Right lung (tissue), 10 donors: ENCODE measurements around the gene PTPRT. TPM values are rescaled to one million over a fixed set of nuclear protein-coding genes. Genes with fewer than 3 reads are reported as not detected.

Experiments
- DNase-seq, 2 donors: peaks; one replicate each; pipeline ENCODE4 v3.0.0-alpha.2; 2013
- long read RNA-seq, 8 donors: transcript quantifications; one replicate each; lab custom pipeline, GENCODE V29; 2026
- polyA plus RNA-seq, 5 donors: library from polyadenylated mRNA; unstranded; fragments of 120-200 nt; gene quantifications; one replicate each; pipeline versions ENCODE4 v1.2.1 to v1.2.3, GENCODE V29; 2013; ENCODE audit warnings: inconsistent platforms in 1 of 5, low replicate concordance in 1 of 5; ENCODE audit not compliant: insufficient read length in 5 of 5, insufficient read depth in 1 of 5

The PTPRT gene
- 1 to 10 TPM in 4 of 5 donors, under 1 TPM in 1; 0.27 to 2.7 (median 1.6) TPM for polyA plus RNA-seq
- long read RNA-seq, donor 1: 0 reads
- long read RNA-seq, donor 2: 0 reads
- long read RNA-seq, donor 3: 0 reads
- long read RNA-seq, donor 4: 0 reads
- long read RNA-seq, donor 5: 0 reads
- long read RNA-seq, donor 6: 0 reads
- long read RNA-seq, donor 7: 0 reads
- long read RNA-seq, donor 8: 0 reads

DNA sequence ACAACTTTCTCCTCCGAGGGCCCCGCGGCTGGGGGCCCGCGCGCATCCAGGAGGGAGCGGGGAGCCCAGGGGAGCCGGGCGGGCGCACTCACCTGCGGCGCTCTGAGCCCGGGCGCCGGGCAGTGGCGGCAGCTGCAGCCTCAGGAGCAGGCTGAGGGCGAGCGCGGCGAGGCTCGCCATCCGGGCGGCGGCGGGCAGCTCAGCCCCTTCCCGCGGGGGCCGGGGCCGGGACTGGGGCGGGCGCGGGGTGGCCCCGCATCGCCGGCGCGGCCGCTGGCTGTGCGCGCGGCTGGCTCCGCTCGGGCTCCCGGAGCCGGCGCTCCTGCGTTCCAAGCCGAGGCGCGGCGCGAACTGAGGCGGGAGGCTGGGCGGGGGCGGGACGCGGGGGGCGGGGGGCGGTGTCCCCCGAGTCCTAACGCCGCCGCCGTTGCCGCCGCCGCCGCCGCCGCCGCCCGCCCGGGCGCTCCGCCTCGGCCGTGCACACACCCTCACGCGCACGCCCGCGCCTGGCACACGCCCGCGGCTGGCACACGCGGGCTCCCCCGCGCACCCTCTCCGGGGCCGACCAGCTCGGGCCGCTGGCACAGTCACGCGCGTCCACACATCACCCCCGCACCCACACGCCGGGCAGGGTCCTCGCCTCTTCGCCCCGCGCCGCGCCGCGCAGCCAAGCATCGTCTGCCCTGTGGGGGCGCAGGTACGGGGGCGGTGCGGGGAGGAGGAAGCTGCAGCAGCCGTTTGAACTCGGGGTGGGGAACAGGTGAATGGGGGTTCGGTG is at the start of gene PTPRT:
Gene PTPRT (minus strand): TSS at position 353 of the 778 bp plus-strand sequence. CDS start 173 bp downstream, at position 180.
- no peak for DNase-seq

DNA sequence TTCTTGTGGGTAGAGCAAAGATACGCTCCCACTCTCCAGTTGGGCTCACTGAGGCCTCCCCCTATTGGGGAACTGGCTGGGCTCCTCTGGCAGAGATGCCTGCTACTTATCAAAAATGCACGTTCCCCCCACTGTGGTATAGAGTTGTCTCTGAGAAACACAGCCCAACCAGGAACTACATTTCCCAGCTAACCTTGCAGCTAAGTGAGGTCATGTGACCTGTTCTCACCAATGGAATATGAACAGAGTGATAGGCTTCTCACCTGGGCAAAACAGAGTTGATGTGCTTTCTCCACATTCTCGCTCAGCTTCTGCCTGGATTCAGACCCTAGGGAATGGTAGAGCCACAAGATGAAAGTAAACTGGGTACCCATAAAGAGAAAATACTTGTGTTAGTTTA is 49.1 kb upstream of the PTPRT start:
- DNase-seq: no peak

- DNase-seq: no peak
Measured at GRCh38 chr20:43238266-43238665, 48.6 kb upstream of the PTPRT start.

DNA sequence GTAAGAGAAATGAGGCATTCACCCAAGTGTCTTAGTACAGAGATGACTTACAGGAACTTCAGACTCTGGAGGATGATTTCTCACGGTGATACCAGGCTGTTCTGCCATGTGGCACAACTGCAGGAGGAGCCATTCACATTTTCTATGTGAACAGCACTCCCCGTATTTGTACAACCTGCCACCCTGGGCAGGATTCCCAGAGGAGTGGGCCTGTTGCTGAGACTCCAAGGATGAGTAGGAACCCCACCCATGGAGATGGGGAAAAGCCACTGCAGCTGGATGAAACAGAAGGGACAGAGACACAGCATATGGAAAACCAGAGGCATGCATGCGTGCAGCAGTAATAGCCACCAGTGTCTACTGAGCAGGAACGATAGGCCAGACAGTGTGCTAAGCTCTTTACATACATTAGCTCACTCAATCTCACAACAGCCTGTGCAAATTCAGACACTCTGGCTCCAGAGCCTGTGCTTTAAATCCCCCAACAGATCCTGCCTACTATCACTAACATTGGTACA is 48.0 kb upstream of the PTPRT start:
- DNase-seq: no peak

DNA sequence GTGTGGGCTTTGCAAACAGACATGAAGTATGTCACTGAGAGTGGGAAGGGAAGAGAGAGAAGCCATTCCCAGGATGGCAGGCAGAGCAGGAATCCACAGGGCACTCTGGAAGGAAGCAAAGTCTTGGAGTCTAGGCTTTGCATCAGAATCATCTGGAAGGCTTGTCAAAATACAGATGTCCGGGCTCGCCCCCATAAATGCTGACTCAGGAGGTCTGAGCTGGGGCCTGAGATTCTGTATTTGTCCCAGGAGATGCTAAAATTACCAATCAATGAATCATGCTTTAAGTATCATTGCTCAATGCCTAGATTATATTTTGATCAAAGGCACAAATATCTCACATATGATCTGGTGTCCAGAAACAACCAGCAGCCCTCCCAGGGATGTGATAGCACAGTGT is 46.3 kb upstream of the PTPRT start:
- DNase-seq: no peak

DNA sequence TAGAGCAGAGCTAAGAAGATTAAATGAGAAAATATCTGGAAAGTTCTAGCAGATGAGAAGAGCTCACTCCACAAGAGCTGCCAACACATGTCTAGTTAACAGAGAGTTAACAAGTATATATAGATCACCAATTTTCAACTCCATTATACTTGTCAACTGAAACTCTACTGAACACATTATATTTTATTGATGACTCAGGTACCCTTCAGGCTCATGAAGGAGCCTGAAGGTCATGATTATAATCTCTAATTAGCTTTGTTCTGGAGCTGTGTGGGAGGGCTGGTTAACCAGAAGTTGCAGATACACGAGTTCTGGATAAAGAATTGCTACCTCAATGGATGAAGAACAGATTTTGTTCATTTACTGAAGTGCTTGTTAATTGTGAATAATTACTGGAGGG is 42.1 kb upstream of the PTPRT start:
- DNase-seq: no peak

DNA sequence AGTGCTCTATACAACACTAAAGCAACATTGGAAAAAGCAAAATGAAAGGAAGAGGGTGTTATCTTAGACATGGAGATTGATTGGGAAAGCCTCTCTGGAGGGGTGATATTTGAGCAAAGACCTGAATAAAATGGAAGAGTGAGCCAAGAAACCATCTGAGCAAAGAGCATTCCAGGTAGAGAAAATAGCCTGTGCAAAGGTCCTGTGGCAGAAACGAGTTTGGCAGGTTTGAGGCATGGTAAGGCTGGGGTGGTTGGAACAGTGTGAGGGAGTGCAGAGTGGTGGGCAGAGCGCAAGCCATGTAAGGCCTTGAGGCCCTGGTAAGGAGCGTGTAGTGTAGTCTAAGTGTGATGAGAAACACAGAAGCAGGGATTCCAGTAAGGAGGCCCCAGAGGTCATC is 40.0 kb upstream of the PTPRT start:
- no peak for DNase-seq

DNA sequence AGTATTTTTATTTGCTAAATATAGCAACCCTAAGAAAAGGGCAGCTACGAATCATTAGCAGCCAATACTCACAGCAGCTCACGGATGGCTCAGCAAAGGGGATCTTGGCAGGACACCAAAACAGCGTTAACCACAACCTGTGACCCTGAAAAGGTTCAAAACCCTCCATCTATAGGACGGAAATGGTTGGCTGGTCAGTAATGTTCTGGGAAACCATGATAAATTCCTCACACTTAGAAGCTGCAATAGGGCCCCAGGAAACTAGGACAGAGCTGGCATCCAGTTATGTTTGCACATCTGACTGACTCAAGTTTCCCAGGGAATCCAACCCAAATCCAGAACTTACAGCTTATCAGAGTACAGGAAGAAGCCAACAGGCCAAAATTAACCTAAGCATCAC is 30.9 kb upstream of the PTPRT start:
- peak in 1 of 2 donors; percentile 19 for DNase-seq

DNA sequence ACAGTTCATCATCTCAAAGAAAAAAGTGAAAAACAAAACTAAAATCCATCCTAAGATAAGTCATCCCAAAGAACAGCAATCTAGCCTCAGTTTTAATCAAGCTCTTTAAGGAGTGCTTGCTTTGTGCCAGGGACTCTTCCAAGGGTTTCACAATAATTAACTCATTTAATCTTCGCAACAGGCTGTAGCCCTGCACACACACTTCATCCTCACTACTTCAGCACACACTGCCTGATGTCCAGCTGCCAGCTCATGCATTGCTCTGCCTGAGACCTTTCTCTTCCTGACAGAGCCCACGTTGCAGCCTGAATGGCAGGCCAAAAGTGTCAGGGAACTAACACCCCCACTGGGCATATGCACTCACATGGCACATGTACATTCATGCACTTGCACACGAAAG is 21.2 kb upstream of the PTPRT start:
- peak; percentile 78 to 85 for DNase-seq

DNA sequence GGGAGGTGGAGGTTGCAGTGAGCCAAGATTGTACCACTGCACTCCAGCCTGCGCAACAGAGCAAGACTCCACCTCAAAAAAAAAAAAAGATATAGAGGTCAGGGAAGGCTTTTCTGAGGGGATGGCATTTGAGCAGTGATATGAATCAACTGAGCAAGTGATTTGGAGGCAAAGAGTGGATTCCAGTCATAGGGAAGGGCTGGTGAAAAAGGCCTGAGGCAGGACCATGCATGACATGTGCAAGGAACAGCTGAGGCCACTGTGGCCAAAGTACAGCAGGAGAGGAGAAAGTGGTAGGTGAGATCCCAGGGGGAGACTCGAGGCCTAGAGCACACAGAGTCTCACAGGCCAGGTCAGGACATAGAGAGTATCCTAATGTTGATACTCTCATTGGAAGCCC is 20.1 kb upstream of the PTPRT start:
- no peak for DNase-seq

- no peak for DNase-seq
Measured at GRCh38 chr20:43205699-43206098, 16.0 kb upstream of the PTPRT start.

- no peak for DNase-seq
Measured at GRCh38 chr20:43202100-43202499, 12.4 kb upstream of the PTPRT start.

DNA sequence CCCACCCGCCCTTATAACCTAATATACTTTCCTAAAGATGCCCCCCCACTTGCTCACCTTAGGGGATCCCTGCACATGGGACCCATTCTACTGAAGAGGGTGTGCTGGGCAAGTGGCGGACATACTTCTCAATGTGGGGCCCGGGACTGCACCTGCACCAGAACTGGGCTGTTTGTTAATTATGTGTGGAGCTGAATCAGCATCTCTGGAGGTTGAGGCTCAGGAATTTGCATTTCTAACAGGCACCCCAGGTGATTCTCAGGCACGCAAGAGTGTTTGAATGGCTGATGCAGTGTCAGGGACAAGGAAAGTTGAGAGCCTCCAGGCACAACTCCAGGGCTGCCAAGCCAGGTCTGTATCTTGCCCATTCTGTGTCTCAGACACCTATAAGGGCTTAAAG is 8.9 kb upstream of the PTPRT start:
- DNase-seq: no peak

DNA sequence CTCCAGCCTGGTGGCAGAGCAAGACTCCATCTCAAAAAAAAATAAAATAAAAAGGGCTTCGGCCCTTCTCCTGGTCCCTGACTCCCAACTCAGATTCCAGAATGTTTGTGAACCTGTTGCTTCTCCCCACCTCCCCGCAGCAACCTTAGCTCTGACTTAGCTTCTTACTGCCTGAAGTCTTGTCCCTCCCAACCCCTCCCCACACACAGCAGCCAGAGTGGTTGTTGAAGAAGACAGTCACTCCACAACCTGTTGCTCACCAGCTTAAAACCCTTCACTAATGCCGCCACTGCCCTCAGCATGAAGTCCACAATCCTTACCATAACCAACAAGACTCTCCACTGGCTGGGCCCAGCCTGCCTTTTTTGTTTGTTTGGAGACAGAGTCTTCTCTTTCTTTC is 6.5 kb upstream of the PTPRT start:
- no peak for DNase-seq

GRCh38 chr20:43194137-43194536 is 4.4 kb upstream of the PTPRT start:
- DNase-seq: no peak

GRCh38 chr20:43193443-43193842 is 3.7 kb upstream of the PTPRT start:
- no peak for DNase-seq

DNA sequence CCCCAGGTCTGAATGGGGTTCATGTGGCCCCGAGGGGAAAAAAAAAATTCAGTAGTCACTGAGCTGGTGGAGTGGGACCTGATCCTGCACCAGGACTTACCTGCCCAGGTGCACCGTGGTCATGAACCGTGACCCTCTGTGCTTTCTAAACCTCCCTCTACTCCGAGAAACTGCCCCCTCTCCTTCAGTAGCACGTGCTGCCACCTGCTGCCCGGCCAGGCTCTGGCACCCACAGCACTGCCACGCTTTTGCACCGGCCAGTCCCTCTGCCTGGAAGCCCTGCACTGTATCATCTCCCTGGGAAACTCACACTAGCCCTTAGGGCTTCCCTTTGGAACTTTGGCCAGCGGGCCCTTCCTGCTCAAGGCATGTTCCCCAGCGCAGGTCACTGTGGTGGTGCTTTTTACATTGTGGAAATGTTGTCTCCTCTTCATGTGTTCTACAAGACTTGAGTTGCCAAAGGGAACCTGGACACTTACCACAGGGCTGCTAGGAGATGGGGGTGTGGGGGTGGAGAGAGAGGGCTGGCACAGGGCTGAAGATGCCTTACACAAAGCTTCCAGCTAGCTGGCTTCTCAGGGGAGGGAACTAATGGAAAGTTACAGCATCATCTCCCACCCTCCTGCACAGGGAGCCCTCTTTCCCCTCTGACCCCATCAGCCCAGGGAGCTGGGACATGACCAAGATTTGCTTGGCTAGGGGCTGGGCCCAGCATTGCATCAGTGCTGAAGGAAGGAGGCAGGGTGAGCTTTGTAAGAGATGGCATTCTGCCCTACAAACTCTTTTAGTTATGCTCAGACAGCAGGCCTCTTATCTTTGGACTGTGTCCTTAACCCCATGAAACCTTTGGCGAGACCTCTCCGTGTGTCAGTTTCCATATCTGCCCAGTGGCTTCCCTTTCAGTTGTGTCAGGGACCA is 2.5 kb upstream of the PTPRT start:
- no peak for DNase-seq

GRCh38 chr20:43191143-43191542 is 1.4 kb upstream of the PTPRT start:
- no peak for DNase-seq

DNA sequence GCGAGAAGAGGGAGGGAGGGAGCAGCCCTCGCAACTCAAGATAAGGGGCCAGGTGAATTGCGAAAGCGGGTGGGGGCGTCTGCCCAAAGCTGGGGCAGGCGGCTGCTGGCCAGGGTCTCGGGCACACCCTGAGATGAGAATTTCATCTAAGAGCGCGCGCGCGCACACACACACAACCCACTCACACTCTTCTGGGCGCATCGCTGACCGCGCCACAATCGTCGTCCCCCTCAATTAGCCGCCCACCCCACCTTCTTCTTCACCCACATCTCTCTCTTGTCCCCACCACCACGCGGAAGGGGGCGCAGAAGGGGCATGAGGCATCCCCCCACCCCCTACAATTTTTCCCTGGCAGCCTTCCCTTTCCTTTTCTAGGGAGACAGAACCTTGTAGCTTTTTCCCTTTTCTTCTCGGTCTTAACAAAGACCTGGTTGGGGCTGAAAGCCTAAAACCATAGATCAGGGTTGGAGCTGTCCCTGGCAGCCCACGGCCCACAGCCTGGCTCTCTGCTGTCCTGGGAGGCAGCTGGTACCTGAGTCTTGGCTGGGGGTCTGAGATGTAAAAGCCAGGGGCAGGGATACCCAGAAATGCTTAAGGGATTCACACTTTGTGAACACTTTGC is 737 bp upstream of the PTPRT start:
- DNase-seq: no peak

DNA sequence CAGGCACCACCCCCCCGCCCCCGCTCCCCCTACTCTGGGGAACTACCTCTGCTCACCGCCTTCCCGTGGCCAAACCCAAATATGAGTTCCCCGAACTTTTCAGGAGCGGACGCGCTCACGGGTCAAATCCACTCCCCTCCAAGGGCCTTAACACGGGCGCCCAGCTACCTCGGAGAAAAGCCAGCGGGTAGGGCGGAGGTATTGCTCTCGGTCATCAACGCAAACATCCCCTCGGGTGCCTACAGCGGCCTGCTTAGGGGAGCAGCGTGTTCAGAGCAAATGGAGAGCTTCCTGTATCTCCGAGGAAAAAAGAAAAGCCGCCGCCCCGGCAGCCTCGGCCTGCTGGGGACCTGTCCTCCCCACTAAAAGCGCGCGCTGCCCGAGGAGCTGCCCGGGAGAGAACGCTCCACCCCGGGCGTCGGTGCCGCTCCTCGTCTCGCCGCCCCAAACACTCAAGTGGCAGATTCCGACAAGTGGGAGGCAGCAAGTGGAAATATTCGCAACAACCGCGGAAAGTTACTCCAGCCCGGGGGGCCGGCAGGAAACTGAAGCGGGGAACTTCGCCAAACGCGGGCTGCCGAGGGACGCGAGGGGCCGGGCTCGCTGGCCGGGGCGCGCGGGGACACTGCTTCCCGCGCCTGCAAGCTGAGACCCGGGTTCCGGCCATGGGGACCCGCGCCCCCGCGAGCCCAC is 699 bp downstream of the PTPRT start:
- no peak for DNase-seq

- no peak for DNase-seq
Measured at GRCh38 chr20:43188234-43188653, 1.5 kb downstream of the PTPRT start.
